Muscle of arm (tissue), 12 donors: ENCODE data around the gene CNN2. TPM values are rescaled to one million over a fixed set of nuclear protein-coding genes. Genes with fewer than 3 reads are reported as not detected.

Source experiments
- DNase-seq: peaks from one replicate; pipeline ENCODE4 v3.0.0-alpha.2; 2013
- polyA plus RNA-seq, 12 donors: library from polyadenylated mRNA; unstranded; fragments of 120-200 nt; gene quantifications; one replicate each; pipeline ENCODE4 v1.2.1, GENCODE V29; 2013; ENCODE audit not compliant: insufficient read length in 12 of 12

Gene CNN2
- polyA plus RNA-seq, 12 donors: 36.3 to 89.8 (median 46.7) TPM; not detected in 1

GRCh38 chr19:1009041-1009980 is 17.1 kb upstream of the CNN2 start:
- no peak for DNase-seq

- no peak for DNase-seq
Observed at GRCh38 chr19:1009981-1010538, 16.3 kb upstream of the CNN2 start.

- DNase-seq: no peak
Observed at GRCh38 chr19:1010586-1011510, 15.6 kb upstream of the CNN2 start.

- no peak for DNase-seq
Observed at GRCh38 chr19:1011831-1012333, 14.5 kb upstream of the CNN2 start.

- no peak for DNase-seq
Observed at GRCh38 chr19:1012334-1012733, 14.1 kb upstream of the CNN2 start.

- DNase-seq: no peak
Observed at GRCh38 chr19:1013218-1013617, 13.2 kb upstream of the CNN2 start.

GRCh38 chr19:1014161-1015060 is 12.0 kb upstream of the CNN2 start:
- no peak for DNase-seq

GRCh38 chr19:1015061-1015781 is 11.2 kb upstream of the CNN2 start:
- DNase-seq: no peak

GRCh38 chr19:1015782-1016646 is 10.4 kb upstream of the CNN2 start:
- no peak for DNase-seq

GRCh38 chr19:1016647-1017114 is 9.7 kb upstream of the CNN2 start:
- DNase-seq: no peak

GRCh38 chr19:1017115-1017905 is 9.1 kb upstream of the CNN2 start:
- DNase-seq: no peak

GRCh38 chr19:1017906-1018305 is 8.5 kb upstream of the CNN2 start:
- no peak for DNase-seq

- DNase-seq: no peak
Observed at GRCh38 chr19:1018393-1018792, 8.0 kb upstream of the CNN2 start.

GRCh38 chr19:1018932-1019615 is 7.3 kb upstream of the CNN2 start:
- no peak for DNase-seq

- DNase-seq: no peak
Observed at GRCh38 chr19:1019616-1019961, 6.8 kb upstream of the CNN2 start.

GRCh38 chr19:1019980-1020867 is 6.2 kb upstream of the CNN2 start:
- DNase-seq: no peak
